K562 (cell line): ENCODE data around the gene QSOX2. TPM values are rescaled to one million over a fixed set of nuclear protein-coding genes. Genes with fewer than 3 reads are reported as not detected.

Source experiments
- ATF2 ChIP-seq: sonication (generic); formaldehyde crosslinking; IDR thresholded peaks from 2 replicates; pipeline ENCODE4 v1.8.1; 2022; ENCODE audit warnings: missing genetic modification reagents
- CBFB ChIP-seq: sonication (generic); formaldehyde crosslinking; IDR thresholded peaks from 2 replicates; pipeline ENCODE4 v1.4.0; 2020; ENCODE audit warnings: mild to moderate bottlenecking, missing genetic modification reagents
- CBX5 ChIP-seq: IDR thresholded peaks from 2 replicates; pipeline ENCODE4 v1.6.1; 2014; ENCODE audit warnings: low read depth, borderline replicate concordance
- EGR1 ChIP-seq: fragments of 450-650 bp; conservative IDR thresholded peaks from 2 replicates; pipeline ENCODE4 v1.6.1; 2017; ENCODE audit warnings: mild to moderate bottlenecking
- FOXK1 ChIP-seq: sonication (generic); formaldehyde crosslinking; IDR thresholded peaks from 2 replicates; pipeline ENCODE4 v1.8.0; 2022; ENCODE audit warnings: missing genetic modification reagents, mild to moderate bottlenecking, borderline replicate concordance
- HMGN3 ChIP-seq: IDR thresholded peaks from 2 replicates; pipeline ENCODE4 v1.6.1; 2011; ENCODE audit warnings: borderline replicate concordance, low read depth, mild to moderate bottlenecking, mixed read lengths, low read length; ENCODE audit not compliant: insufficient read length; ENCODE audit errors: extremely low read depth
- HMGXB4 ChIP-seq: sonication (generic); formaldehyde crosslinking; IDR thresholded peaks from 2 replicates; pipeline ENCODE4 v1.8.1; 2023; ENCODE audit warnings: mild to moderate bottlenecking, missing genetic modification reagents
- HNRNPLL ChIP-seq: fragments of 200-400 bp; formaldehyde crosslinking; IDR thresholded peaks from 2 replicates; pipeline ENCODE4 v1.6.1; 2017; ENCODE audit warnings: low read length, low read depth, mild to moderate bottlenecking; ENCODE audit not compliant: poor library complexity, severe bottlenecking
- LARP7 ChIP-seq: fragments of 450-650 bp; IDR thresholded peaks from 2 replicates; pipeline ENCODE4 v1.6.1; 2016
- MAFF ChIP-seq: IDR thresholded peaks from 2 replicates; pipeline ENCODE4 v1.6.1; 2012; ENCODE audit warnings: low read length, improper control_type of control experiment
- MYNN ChIP-seq, 2 experiments: sonication (generic); formaldehyde crosslinking in 1 of 2; IDR thresholded peaks; 2 replicates each; pipeline versions ENCODE4 v1.5.0 to v1.6.1; 2016 to 2020; ENCODE audit warnings: antibody characterized with exemption in 1 of 2, missing genetic modification reagents in 1 of 2
- RAD51 ChIP-seq: fragments of 450-650 bp; IDR thresholded peaks from 2 replicates; pipeline ENCODE4 v1.7.1; 2016; ENCODE audit warnings: low read depth, mild to moderate bottlenecking, borderline replicate concordance
- SIN3A ChIP-seq, 2 experiments: fragments of 150-350 bp in 1 of 2; IDR thresholded peaks; 2 replicates each; pipeline ENCODE4 v1.6.1; 2011 to 2016; ENCODE audit warnings: borderline replicate concordance in 2 of 2, low read depth in 2 of 2, low read length in 2 of 2, mild to moderate bottlenecking in 2 of 2, moderate library complexity in 2 of 2; ENCODE audit not compliant: control insufficient read depth in 1 of 2
- SMC3 ChIP-seq: conservative IDR thresholded peaks from 2 replicates; pipeline ENCODE4 v1.6.1; 2011; ENCODE audit warnings: low read depth, low read length, improper control_type of control experiment; ENCODE audit not compliant: insufficient read depth
- TARDBP ChIP-seq: fragments of 450-650 bp; IDR thresholded peaks from 2 replicates; pipeline ENCODE4 v1.6.1; 2016
- ZNF217 ChIP-seq: sonication (generic); formaldehyde crosslinking; IDR thresholded peaks from 2 replicates; pipeline ENCODE4 v1.8.0; 2022; ENCODE audit warnings: mild to moderate bottlenecking, missing genetic modification reagents
- ZNF384 ChIP-seq: IDR thresholded peaks from 2 replicates; pipeline ENCODE4 v1.6.1; 2012; ENCODE audit warnings: low read depth, low read length, improper control_type of control experiment
- ZNF444 ChIP-seq: fragments of 250-450 bp; sonication (Bioruptor Pico); IDR thresholded peaks from 2 replicates; pipeline ENCODE4 v1.4.0; 2020; ENCODE audit warnings: mild to moderate bottlenecking, moderate library complexity
- ZNF589 ChIP-seq: fragments of 200-800 bp; sonication (Bioruptor generic); IDR thresholded peaks from 2 replicates; pipeline ENCODE4 v1.6.1; 2016; ENCODE audit warnings: low read depth, missing genetic modification characterization, missing compliant biosample characterization
- ZNF696 ChIP-seq: fragments of 250-450 bp; sonication (Bioruptor Pico); conservative IDR thresholded peaks from 2 replicates; pipeline ENCODE4 v1.4.0; 2020; ENCODE audit warnings: mild to moderate bottlenecking, moderate library complexity
- polyA plus RNA-seq, 8 experiments: library from polyadenylated mRNA; depleted of rRNA in 4 of 8; stranded (reverse) in 5 of 8; unstranded in 3 of 8; fragments of >200 nt; fragmentation: Nextera tagmentation in 2 of 8; fragmentation: Illumina TruSeq in 1 of 8; extraction: Ambion mirVana in 2 of 8; extraction: Trizol in 1 of 8; gene quantifications; 2 replicates each; pipeline versions ENCODE4 v1.2.1 to v1.2.3, GENCODE V29; 2011 to 2014; ENCODE audit warnings: inconsistent platforms in 1 of 8, missing spikeins in 1 of 8
- total RNA-seq, 7 experiments: library from RNA; depleted of rRNA in 6 of 7; stranded (reverse); fragments of >200 nt in 6 of 7; fragmentation: Illumina TruSeq in 2 of 7; extraction: Trizol in 2 of 7; gene quantifications; 2 replicates each; pipeline versions ENCODE4 v1.2.1 to v1.2.3, GENCODE V29; 2011 to 2021; ENCODE audit warnings: low replicate concordance in 1 of 7
- TF ChIP-seq, protein P1 (sequence below): fragments of 450-650 bp; IDR thresholded peaks from 2 replicates; pipeline ENCODE4 v1.6.1; 2016

Gene QSOX2
- total and polyA plus RNA-seq, 9 of the 15 experiments (the other 6 are each of a cell fraction or from before 2014, with no cell fraction given), result 0.51 to 23.7 (median 12.7) TPM

- TF ChIP-seq, protein P1, sequence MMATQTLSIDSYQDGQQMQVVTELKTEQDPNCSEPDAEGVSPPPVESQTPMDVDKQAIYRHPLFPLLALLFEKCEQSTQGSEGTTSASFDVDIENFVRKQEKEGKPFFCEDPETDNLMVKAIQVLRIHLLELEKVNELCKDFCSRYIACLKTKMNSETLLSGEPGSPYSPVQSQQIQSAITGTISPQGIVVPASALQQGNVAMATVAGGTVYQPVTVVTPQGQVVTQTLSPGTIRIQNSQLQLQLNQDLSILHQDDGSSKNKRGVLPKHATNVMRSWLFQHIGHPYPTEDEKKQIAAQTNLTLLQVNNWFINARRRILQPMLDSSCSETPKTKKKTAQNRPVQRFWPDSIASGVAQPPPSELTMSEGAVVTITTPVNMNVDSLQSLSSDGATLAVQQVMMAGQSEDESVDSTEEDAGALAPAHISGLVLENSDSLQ, result no peak
- 0 out of 2 replicates have a peak, but pooled peaks have one; percentile 55 for TF ChIP-seq TARDBP
- no peak for TF ChIP-seq FOXK1
- no peak for TF ChIP-seq SIN3A (IDR thresholded peaks at IDR 0.05; ENCODE audit: borderline replicate concordance in 2 of 2, control insufficient read depth in 1 of 2, low read depth in 2 of 2, low read length in 2 of 2)
- TF ChIP-seq CBX5, result no peak
- no peak for TF ChIP-seq ZNF384
- TF ChIP-seq HNRNPLL, result no peak
- no peak for TF ChIP-seq LARP7
- TF ChIP-seq ZNF217 (CRISPR knock-in tag), result no peak
- TF ChIP-seq SMC3, result peak; percentile 83
- TF ChIP-seq RAD51, result no peak
- TF ChIP-seq ZNF589 (CRISPR knock-in tag), result no peak
- TF ChIP-seq CBFB (CRISPR knock-in tag), result no peak
- no peak for TF ChIP-seq ZNF444
- no peak for TF ChIP-seq EGR1
- no peak for TF ChIP-seq ATF2
- no peak for TF ChIP-seq ZNF696
- TF ChIP-seq MAFF, result no peak
- TF ChIP-seq HMGN3, result peak; percentile 34
- 0 out of 2 replicates have a peak, but pooled peaks have one; percentile 25 for TF ChIP-seq MYNN (IDR thresholded peaks at IDR 0.05)
- no peak for TF ChIP-seq MYNN (CRISPR knock-in tag; IDR thresholded peaks at IDR 0.05)
- no peak for TF ChIP-seq HMGXB4 (CRISPR knock-in tag)
Measured at GRCh38 chr9:136170006-136170901, 75.4 kb downstream of the QSOX2 start (continued).
